Measurements from ENCODE around the gene CYB561A3. TPM values are rescaled to one million over a fixed set of nuclear protein-coding genes. Genes with fewer than 3 reads are reported as not detected.

The CYB561A3 gene
- total RNA-seq, 1 donor from 2014 or later = 26.4 TPM

GRCh38 chr11:61350803-61351202 lies 10.9 kb downstream of the CYB561A3 start:
- Histone ChIP-seq H3K27me3 (ENCODE audit: insufficient read depth, low read length) (no peaks in the 10 kb centered on the region), H3K4me2 (ENCODE audit: low read length) (no peak overlapping the region), H3K9ac (ENCODE audit: low read length) (no peak overlapping the region), H3K79me2 (ENCODE audit: insufficient read depth, low read length) (no peaks in the 10 kb centered on the region), H3K36me3 (ENCODE audit: insufficient read depth, low read length) (peaks cover 15% of the 10 kb centered on the region), H3K4me3 (ENCODE audit: insufficient read depth, low read depth, low read length) (no peak overlapping the region), H3K27ac (ENCODE audit: low read depth, low read length) (no peak overlapping the region), H3K4me1 (ENCODE audit: insufficient read depth, low read length) (no peaks in the 10 kb centered on the region), H3K9me3 (ENCODE audit: insufficient read depth, low read depth, low read length) (no peaks in the 10 kb centered on the region), H4K20me1 (ENCODE audit: insufficient read depth, low read length) (peaks cover 4% of the 10 kb centered on the region), H2AFZ (ENCODE audit: low read depth, low read length) (no peak overlapping the region)
- FAIRE-seq (no peak), DNase-seq (ENCODE audit: low read depth) (no peak)
- Mint-ChIP-seq H3K27me3 (ENCODE audit: low read depth, unreplicated experiment) (no peaks in the 10 kb centered on the region), H3K4me3 (ENCODE audit: unreplicated experiment) (no peak overlapping the region), H3K4me1 (ENCODE audit: low read depth, unreplicated experiment) (peaks cover 7% of the 10 kb centered on the region), H3K36me3 (ENCODE audit: low read depth, unreplicated experiment) (peaks cover 24% of the 10 kb centered on the region), H3K9me3 (ENCODE audit: unreplicated experiment) (peaks cover 4% of the 10 kb centered on the region), H3K27ac (ENCODE audit: unreplicated experiment) (no peak overlapping the region)
- no peak for TF ChIP-seq EZH2 (IDR thresholded peaks at IDR 0.05; ENCODE audit: insufficient read depth, low read length)
- TF ChIP-seq, protein P1, sequence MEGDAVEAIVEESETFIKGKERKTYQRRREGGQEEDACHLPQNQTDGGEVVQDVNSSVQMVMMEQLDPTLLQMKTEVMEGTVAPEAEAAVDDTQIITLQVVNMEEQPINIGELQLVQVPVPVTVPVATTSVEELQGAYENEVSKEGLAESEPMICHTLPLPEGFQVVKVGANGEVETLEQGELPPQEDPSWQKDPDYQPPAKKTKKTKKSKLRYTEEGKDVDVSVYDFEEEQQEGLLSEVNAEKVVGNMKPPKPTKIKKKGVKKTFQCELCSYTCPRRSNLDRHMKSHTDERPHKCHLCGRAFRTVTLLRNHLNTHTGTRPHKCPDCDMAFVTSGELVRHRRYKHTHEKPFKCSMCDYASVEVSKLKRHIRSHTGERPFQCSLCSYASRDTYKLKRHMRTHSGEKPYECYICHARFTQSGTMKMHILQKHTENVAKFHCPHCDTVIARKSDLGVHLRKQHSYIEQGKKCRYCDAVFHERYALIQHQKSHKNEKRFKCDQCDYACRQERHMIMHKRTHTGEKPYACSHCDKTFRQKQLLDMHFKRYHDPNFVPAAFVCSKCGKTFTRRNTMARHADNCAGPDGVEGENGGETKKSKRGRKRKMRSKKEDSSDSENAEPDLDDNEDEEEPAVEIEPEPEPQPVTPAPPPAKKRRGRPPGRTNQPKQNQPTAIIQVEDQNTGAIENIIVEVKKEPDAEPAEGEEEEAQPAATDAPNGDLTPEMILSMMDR (IDR thresholded peaks at IDR 0.05; ENCODE audit: insufficient read depth, low read depth, low read length) = no peak

GRCh38 chr11:61350336-61350735 lies 11.3 kb downstream of the CYB561A3 start:
- Mint-ChIP-seq H3K36me3 (ENCODE audit: low read depth, unreplicated experiment) (peaks cover 24% of the 10 kb centered on the region), H3K27ac (ENCODE audit: unreplicated experiment) (no peak overlapping the region), H3K4me3 (ENCODE audit: unreplicated experiment) (no peak overlapping the region), H3K9me3 (ENCODE audit: unreplicated experiment) (peaks cover 4% of the 10 kb centered on the region), H3K27me3 (ENCODE audit: low read depth, unreplicated experiment) (no peaks in the 10 kb centered on the region), H3K4me1 (ENCODE audit: low read depth, unreplicated experiment) (peaks cover 7% of the 10 kb centered on the region)
- no peaks in the 10 kb centered on the region for H3K4me1 ChIP-seq (ENCODE audit: insufficient read depth, low read length)
- FAIRE-seq (no peak), DNase-seq (ENCODE audit: low read depth) (no peak)
- no peaks in the 10 kb centered on the region for H3K27me3 ChIP-seq (ENCODE audit: insufficient read depth, low read length)
- H3K4me2 ChIP-seq (ENCODE audit: low read length) = no peak overlapping the region
- no peaks in the 10 kb centered on the region for H3K79me2 ChIP-seq (ENCODE audit: insufficient read depth, low read length)
- H3K9ac ChIP-seq (ENCODE audit: low read length) = no peak overlapping the region
- no peak overlapping the region for H2AFZ ChIP-seq (ENCODE audit: low read depth, low read length)
- H3K36me3 ChIP-seq (ENCODE audit: insufficient read depth, low read length) = peaks cover 15% of the 10 kb centered on the region
- no peak overlapping the region for H3K4me3 ChIP-seq (ENCODE audit: insufficient read depth, low read depth, low read length)
- peaks cover 4% of the 10 kb centered on the region for H4K20me1 ChIP-seq (ENCODE audit: insufficient read depth, low read length)
- no peak for TF ChIP-seq EZH2 (IDR thresholded peaks at IDR 0.05; ENCODE audit: insufficient read depth, low read length)
- TF ChIP-seq, protein P1 (IDR thresholded peaks at IDR 0.05; ENCODE audit: insufficient read depth, low read depth, low read length) = no peak
- H3K9me3 ChIP-seq (ENCODE audit: insufficient read depth, low read depth, low read length) = no peaks in the 10 kb centered on the region
- no peak overlapping the region for H3K27ac ChIP-seq (ENCODE audit: low read depth, low read length)

GRCh38 chr11:61349916-61350315 lies 11.8 kb downstream of the CYB561A3 start:
- Mint-ChIP-seq H3K4me1 (ENCODE audit: low read depth, unreplicated experiment) (peaks cover 7% of the 10 kb centered on the region), H3K4me3 (ENCODE audit: unreplicated experiment) (no peak overlapping the region), H3K27ac (ENCODE audit: unreplicated experiment) (no peak overlapping the region), H3K27me3 (ENCODE audit: low read depth, unreplicated experiment) (no peaks in the 10 kb centered on the region), H3K9me3 (ENCODE audit: unreplicated experiment) (peaks cover 4% of the 10 kb centered on the region), H3K36me3 (ENCODE audit: low read depth, unreplicated experiment) (peaks cover 24% of the 10 kb centered on the region)
- H2AFZ ChIP-seq (ENCODE audit: low read depth, low read length) = no peak overlapping the region
- peaks cover 15% of the 10 kb centered on the region for H3K36me3 ChIP-seq (ENCODE audit: insufficient read depth, low read length)
- H3K27ac ChIP-seq (ENCODE audit: low read depth, low read length) = no peak overlapping the region
- DNase-seq (ENCODE audit: low read depth) = no peak
- H4K20me1 ChIP-seq (ENCODE audit: insufficient read depth, low read length) = peaks cover 4% of the 10 kb centered on the region
- no peak overlapping the region for H3K4me2 ChIP-seq (ENCODE audit: low read length)
- no peaks in the 10 kb centered on the region for H3K4me1 ChIP-seq (ENCODE audit: insufficient read depth, low read length)
- no peak overlapping the region for H3K9ac ChIP-seq (ENCODE audit: low read length)
- no peaks in the 10 kb centered on the region for H3K27me3 ChIP-seq (ENCODE audit: insufficient read depth, low read length)
- no peak for FAIRE-seq
- H3K9me3 ChIP-seq (ENCODE audit: insufficient read depth, low read depth, low read length) = no peaks in the 10 kb centered on the region
- H3K4me3 ChIP-seq (ENCODE audit: insufficient read depth, low read depth, low read length) = no peak overlapping the region
- TF ChIP-seq EZH2 (IDR thresholded peaks at IDR 0.05; ENCODE audit: insufficient read depth, low read length) = no peak
- TF ChIP-seq, protein P1 (IDR thresholded peaks at IDR 0.05; ENCODE audit: insufficient read depth, low read depth, low read length) = no peak
- H3K79me2 ChIP-seq (ENCODE audit: insufficient read depth, low read length) = no peaks in the 10 kb centered on the region

All from astrocyte (in vitro differentiated cells and primary cell).